GDM1 (cell line): ENCODE data around the gene TSPO2.

ENCODE experiments used
- DNase-seq: peaks from one replicate; lab custom pipeline; 2025; lab: John Stamatoyannopoulos, UW

The TSPO2 gene

DNA sequence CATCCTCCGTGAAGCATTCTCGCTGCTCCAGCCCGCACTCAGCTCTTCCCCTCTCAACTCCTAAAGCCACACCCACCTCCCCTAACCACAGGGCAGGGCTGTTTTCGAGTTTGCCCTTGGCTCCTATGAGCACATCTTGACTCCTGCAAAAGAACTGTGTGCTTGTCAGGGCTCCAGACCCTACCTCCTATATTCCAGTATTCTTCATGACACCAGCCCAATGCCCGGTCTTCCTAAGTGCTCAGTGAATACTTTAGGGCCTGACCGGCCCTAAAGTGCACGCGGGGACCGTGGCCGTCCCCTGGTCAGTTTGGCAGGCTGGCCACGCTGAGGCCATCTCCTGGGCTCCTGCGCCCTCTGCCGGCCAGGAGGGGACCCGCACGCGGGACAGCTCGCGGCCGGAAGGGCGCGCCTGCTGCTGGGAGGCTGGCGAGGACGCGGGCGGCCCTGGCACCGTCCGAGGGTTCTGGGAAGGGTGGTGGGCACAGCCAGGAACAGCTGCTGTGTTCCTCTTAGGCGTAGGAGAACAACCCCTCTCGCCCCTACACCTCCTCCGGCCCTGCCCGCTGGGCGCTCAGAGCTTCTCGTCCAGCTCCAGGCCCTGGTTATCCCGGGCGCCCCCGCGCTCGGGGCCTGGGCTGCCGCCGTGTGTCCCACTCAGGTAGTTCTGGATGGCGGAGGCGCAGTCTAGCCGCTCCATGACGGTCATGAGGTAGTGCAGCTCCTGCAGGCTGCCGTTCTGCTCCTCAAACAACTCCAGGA is 14.3 kb upstream of the TSPO2 start:
- peak; percentile 83 for DNase-seq

DNA sequence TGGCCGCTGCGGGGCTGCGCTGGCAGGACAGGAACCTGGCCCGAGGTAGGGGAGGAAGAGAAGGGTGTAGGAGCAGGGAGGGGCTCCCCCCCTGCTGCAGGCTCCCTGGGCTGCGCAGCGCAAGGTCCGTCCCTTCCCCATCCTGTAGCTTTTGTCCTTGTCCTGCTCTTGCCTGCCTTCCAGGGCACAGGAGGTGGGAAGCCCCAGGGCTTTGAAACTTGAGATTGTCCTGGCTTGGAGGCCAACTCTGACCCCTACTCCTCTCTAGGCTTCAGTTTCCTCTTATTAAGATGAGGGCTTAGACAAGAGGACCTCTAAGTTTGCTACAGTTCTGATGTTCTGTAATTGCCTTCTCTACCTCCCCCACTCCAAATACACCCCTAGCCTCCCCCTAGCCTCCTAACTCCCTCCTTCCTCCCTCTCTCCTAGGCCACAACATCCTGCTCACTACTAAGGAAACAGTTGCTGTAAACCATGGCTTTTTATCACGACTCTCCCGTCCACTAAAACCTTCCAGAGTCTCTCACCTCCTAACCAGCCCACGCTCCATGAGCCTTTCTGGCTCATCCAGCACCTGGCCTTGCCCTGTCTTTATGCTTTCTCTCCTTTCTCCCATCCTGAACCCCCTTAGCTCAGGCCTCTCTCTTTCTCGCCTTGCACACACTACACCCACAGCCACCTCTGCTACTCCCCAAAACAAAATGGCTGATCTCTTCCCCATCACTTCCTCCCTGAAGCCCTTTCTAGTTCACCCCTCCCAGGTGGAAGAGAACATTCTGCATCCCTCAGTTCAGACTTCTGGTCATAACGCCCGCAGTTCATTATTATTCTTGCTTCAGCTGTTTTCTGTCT is 13.5 kb upstream of the TSPO2 start:
- peak; percentile 40 for DNase-seq

DNA sequence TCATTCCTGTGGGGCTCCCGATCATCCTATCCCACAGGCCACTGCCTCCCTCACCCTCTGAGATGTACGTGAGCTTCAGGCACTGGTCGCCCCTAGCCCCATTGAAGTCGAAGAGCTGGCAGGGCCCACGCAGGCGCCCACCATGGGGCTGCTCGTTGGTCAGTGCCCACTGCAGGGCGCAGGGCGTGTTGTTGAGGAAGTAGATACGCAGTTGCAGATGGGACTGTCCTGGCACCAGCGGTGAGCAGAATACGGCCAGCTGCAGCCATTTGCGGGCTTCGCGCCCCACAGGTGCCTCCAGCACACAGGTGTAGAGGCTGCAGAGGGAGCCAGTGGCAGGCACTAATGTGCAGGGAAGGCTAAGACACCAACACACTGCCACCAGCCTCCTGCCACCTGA is 9.4 kb upstream of the TSPO2 start:
- no peak for DNase-seq

DNA sequence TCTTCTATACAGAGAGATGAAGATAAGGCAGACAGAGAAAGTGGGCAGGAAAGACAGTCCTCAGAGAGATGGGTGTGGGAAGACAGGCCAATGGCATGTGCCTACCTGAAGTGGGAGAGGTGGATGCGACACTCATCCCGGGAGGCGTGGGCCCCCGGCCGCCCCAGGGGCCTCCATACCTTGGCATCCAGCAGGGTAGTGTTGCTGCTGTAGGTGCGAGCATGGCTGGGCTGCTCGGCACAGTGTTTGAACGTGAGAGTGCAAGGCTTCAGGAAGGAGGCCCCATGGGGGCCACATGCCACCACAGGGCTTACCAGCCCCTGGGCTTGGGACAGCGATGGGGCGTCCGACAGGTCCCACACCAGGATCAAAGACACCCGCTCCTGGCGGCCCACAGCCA is 8.5 kb upstream of the TSPO2 start:
- no peak for DNase-seq

DNA sequence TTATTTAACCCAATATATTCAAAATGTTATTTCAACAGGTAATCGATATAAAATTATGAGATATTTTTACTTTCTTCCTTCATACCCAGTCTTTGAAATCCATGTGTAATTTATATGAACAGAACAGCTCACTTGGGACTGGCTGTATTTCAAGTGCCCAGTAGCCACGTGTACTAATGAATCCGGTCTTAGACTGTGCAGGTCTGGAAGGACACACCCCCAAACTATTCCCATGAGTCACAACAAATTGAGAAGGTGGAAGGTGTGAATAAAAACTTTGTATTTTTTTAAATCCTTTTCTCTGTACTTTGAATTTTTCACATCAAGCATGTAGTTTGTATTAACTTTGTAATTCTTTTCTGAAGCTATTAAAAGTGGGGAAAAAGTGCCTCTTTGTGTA is 6.1 kb upstream of the TSPO2 start:
- no peak for DNase-seq

DNA sequence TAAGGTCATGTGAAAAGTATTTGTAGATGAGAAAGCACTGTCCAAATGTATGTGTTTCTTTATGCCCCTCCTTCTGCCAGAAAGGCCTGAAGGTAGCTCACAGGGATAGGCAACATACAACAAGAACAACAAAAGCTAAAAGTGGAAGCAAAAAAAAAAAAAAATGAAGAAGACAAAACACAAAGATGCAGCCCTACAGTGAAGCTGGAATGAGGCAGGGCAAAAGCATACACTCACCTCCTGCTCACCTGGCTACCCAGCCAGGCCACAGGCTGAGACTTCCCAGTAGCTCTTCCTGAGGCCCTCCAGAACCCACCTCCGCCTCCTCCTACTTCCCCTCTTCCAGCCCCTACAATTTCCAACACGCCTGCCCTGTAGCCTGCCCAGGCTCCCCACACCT is 5.7 kb upstream of the TSPO2 start:
- no peak for DNase-seq

DNA sequence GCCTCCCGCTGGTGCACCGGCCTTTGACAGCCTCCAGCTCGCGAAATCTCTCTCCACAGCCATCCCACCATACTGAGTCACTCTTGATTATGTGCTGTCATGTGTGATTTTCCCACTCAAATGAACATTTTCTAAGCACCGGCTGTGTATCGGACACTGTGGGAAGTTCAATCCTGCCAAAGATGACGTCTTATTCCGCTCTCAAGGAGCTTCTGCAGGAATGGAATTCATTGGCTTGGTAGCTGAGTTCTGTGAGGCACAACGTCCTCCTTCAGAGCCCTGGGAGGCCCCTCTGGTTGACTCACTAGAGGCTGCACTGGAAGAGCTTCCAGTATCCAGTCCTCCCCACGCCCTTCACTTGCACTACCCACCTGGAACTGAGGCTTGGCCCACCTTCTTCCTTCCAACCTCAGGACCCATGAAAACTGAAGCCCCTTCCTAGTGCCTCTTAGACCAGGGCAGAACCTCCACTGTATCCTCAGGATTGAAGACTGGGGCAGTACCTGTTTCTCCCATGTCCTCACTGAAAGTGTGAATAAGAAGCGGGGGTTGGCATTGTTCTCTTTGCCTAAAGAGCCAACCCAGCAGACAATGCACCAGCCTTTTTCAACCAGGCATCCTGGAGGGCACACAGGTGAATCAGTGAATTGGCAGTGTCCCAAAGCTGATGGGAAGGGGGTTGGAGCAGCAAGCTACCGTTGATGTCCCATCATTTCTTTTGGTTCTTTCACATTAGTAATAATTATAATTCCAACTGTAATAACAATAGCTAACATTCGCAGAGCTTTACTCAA is 5.0 kb upstream of the TSPO2 start:
- no peak for DNase-seq

DNA sequence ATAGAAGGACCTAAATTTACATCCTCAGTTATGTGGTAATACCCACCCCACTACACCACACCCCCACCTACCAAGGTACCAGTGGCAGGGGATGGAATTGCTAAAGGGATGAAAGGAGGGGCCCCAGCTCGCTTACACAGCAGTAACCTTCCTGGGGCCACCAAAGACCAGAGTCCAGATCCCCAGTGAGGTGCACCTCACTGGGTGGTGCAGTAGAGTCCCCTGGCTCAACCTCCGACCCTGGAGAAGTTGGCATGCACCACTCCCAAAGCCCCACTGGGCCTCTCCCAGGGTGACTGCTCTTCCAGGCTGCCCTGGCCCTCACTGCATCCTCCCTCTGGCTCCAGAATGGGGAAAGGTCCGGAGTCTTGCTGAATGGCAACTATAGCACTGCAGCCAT is 4.1 kb upstream of the TSPO2 start:
- no peak for DNase-seq

DNA sequence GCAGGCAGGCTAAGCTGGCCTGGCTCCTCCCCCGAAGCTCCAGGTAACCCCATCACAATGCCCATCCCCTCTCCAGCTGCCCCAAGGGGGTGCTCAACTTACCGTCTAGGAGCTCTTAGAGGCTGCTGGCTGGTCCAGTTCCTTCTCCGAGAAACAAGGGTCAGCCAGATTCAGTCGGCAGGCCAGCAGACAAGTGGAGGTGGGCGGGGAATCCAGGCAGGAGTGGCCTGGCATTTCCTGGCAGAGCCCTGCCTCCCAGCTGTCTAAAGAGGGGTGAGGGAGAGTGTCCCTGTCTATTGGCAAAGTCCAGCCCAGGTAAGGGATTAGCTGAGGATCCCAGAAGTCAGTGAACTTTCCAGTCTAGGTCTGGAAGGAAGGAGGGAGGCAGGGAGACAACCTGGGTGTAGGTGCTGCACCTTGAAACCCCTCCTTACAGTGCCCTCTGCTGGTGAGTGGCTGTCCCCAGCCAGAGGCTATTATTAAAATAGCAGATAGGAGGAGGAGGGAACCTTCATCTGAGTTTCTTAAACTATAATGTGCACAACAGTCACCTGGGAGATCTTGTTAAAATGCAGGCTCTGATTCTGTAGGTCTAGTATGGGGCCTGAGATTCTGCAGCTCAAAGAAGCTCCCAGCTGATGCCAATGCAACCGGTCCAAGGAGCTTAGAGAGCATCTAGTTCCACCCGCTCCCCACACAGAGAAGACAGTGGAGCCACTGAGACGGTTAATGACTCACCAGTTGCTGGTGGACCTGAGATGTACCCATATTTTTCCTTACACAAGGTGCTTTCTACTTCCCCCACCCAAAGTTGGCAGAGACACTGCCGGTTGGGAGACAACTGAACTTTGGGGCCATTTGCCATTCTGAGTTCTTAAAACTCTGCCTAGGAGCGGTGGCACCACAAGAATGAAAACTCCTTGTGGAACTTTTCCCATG is 2.9 kb upstream of the TSPO2 start, which contains the start of gene UNC5CL:
TSS of gene UNC5CL (minus strand) at position 162 of the 939 bp plus-strand sequence. CDS start 4,147 bp downstream, outside the sequence.
- no peak for DNase-seq

DNA sequence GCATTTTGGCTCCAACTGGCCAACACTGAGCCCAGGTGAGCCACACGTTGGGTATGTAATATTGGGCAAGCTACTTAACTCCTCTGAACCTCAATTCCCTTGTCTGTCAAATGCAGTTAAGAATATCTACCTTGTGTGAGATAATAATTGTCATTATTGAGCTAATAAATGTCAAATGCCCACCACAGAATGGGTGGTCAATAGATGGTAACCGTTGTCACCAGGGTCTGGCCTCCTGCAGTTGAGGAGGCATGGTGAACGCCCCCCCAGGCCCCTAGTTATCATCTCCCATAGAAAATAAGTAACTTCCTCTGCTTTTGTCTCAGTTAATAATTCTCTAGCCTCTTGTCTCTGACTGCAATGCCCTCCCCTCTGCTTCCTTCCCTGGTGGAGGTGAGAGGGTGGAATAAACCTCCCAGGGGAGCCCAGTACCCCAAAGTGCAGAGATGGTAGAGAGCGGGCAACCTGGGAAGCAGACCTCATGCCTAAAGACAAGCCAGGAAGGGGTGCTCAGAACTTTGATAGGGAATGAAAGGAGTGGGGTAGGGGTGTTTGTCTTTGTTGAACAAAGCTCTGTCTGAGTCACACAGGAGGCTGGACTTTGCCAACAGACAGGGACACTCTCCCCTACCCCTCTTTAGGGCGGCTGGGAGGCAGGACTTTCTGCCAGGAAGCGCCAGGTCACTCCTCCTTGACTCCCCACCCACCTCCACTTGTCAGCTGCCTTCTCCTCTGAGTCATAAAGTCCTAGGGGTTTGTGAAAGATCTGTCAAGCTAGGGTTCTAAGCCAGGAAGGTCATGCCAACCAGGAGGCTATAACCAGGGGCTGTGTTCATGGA is 1.9 kb upstream of the TSPO2 start:
- no peak for DNase-seq

DNA sequence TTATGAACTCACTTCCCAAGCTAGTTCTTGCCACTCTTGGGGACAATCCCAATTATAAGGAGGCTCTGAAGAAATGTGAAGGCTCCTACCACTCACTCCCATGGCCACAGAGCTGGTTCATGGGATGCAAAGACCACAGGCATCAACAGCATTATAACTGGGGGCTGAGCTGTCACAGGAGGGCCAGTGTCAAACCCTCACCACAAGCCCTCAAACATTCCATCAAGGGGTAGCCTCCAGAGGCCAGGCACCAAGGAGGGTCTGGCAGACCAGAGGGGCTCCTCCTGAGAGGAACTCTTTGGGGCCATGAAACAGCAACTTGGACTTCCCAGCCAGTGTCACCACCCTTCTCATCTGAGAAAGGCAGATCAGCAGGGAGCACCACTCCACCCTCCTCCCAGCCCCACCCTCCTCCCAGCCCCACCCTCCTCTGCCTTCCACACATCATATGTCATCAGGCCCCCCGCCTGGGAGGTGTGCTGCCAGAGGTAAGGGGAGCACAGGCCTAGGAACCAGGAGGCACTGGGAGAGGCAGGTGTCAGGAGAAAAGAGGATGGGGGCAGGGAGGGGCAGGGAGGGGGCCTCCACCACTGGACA is 1.2 kb upstream of the TSPO2 start:
- no peak for DNase-seq

DNA sequence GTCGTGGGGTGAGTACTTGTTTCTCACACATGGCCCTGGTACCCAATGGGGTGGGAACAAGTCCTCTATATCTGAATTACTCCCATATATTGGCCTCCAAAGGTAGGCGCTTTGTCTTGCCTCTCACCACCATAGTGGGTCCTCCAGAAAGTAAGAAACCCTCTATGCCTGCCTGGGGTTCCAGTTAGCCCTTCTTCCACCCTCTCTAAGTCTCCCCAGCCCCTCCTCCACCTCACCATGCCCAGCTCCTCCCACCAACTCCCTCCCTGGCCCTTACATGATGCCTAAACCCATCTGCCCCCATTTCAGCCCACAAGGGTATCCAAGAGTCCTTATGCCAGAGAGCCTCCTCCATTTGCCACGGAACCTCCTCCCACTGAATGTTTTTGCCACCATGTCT is 884 bp downstream of the TSPO2 start:
- no peak for DNase-seq

DNA sequence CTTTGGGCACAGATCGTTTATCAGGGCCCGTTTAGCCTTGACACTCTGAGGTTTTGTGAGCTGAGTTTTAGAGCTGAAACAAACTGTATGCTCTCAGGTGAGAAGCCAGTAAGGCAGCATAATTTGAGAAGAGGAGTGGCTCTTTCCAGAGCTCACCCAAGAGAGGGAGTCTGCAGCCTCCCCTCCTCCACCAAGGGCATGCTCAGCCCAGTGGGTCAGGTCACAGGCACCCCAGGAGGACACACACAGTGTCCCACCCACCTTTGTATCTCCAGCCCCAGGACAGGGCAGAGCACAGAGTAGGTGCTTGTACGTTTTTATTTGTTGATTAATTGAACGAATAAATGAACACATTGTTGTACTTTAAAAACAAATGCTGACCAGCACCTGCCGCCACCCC is 3.4 kb downstream of the TSPO2 start:
- DNase-seq, result no peak

DNA sequence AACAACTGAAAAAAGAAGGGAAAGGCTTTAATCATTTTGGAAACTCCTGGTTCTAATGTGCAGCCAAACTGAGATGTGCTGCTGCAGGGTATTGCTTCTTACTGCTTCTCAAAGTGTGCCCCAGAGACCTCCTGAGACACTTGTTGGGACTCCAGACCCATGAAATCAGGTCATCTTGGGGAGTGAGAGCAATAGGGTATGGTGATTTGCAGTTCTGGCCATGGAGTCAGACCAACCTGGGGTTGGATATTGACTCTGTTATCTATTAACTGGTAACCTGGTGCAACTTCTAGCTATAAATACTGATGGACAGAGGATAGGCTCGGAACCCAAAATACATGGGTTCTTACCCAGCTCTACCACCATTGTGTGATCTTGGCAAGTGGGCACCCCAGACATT is 3.8 kb downstream of the TSPO2 start:
- DNase-seq, result no peak

DNA sequence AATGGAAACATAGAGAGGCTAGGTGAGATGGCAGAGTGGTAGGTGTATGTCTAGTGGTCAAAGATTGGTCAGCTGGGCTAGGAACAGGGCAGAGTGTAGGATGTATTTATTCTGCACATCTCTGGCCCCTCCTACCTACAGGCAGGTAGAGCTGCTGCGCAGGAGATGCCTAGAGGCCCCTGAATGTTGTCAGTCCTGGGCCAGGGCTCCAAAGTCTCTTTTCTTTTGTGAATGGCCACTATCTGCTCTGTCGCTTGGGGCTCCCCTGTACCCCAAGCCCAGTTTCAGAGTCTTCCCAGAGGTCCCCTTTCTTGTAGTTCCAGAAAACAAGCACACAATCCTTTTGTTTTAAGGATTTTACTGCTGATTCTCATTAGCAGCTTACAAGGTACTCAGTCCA is 5.0 kb downstream of the TSPO2 start:
- DNase-seq, result no peak

DNA sequence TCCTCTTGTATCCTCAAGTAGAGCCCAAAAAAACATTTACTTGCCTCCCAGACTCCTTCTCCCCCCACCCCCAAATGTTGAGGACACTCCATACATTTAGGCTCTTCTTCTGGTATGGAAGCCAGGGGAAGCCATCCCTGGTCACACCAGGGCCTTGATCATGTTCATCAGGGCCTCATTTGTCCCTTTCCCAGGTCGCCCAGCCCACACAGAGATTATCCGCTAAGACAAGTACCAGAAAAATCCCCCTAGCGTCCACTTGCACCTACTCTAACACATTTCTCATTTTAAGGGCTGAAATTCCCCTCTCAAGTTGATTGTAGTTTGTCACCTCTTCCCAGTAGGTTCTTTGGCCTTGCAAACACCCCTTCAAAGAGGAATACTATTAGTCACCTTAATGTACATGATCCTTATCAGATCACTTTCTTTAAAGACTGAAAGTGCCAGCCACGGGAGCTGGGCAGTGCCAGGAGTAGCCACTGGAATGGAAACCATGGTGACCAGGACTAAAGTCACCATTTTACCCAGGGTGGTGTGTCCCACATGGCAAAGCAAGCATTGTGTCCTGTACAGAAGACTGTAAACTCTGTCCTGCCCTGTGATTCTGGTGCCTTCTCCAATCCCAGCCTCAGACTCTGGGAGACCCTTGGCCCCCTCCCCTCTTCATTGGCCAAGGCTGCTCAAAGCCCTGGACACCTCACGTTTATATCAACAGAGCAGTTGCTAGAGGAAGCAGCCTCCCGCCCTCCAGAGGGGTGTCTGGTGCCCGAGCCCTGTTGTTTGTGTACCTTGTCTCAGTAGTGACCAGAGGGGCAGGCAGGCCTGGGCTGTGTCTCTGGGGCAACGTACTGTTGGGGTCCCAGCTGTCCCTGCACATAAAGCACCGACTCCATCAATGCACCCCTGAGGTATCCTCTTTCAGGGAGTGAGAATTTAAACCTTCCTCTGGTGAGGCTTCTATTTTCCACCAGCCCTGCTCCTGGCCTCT is 5.8 kb downstream of the TSPO2 start:
- DNase-seq, result no peak

DNA sequence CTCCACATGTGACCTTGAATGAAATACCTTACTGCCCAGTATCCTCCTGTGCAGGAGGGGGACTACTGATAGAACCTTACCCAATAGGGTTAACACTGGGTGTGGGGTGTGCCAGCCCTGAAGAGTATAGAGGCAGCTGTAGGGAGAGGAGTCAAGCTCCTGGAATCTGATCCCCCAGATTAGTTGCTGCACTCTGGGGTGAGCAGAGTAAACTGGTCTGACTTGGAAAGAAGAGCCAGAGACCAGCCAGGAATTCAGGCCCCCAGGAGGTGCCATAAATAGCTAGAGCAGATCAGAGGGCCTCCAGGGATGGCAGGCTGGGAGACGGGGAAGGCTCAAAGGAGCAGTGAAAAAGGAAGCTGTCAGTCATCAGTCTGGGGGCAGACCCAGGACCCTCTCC is 7.3 kb downstream of the TSPO2 start:
- DNase-seq, result no peak

DNA sequence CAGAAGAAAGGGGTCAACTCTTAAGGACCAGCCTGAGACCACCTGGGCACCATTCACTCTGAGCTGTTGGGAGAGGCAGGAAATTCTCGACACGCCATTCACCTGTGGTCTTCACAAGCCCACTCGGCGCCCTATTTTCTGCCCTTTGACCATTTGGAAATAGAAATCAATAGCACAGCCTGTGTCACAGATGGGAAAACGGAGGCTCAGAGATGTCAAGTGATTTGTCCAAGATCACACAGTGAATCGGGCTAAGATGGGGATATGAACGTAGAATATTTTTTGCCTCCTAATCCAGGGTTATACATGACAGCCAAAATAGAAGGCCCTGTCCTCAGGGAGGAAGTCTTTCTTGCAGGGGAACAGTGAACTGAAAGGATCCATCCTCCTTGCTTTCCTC is 7.7 kb downstream of the TSPO2 start:
- no peak for DNase-seq

DNA sequence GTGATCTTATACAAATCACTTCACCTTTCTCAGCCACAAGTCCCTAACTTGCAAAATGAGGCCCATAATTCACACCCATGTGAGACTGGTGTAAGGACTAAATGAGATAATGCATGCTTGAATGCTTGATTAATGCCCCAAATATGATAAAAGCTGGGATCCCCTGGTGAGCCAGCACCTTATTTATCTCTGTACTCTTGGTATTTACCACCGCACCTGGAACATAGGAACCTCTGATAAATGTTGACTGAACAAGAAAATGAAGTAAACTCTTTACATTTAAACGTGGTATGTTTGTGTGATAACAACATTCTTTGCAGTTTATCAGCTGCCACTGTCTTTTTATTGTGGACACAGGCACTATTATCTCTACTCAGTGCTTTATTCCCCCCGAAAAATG is 8.3 kb downstream of the TSPO2 start:
- DNase-seq, result no peak
